Hepatocyte (in vitro differentiated cells): ENCODE results near the gene CHCHD4.

ENCODE experiments used
- EZH2 ChIP-seq: fragments of 200-600 bp; sonication (generic); IDR thresholded peaks from 2 replicates; pipeline ENCODE4 v1.6.1; 2016; ENCODE audit warnings: antibody characterized with exemption, mild to moderate bottlenecking, borderline replicate concordance
- TF ChIP-seq, protein P1 (sequence below): fragments of 200-600 bp; sonication (generic); IDR thresholded peaks from 2 replicates; pipeline ENCODE4 v1.5.1; 2016; ENCODE audit warnings: antibody characterized with exemption, mild to moderate bottlenecking; ENCODE audit not compliant: poor library complexity

GRCh38 chr3:14145236-14145635 is 20.6 kb upstream of the CHCHD4 start:
- TF ChIP-seq, protein P1, sequence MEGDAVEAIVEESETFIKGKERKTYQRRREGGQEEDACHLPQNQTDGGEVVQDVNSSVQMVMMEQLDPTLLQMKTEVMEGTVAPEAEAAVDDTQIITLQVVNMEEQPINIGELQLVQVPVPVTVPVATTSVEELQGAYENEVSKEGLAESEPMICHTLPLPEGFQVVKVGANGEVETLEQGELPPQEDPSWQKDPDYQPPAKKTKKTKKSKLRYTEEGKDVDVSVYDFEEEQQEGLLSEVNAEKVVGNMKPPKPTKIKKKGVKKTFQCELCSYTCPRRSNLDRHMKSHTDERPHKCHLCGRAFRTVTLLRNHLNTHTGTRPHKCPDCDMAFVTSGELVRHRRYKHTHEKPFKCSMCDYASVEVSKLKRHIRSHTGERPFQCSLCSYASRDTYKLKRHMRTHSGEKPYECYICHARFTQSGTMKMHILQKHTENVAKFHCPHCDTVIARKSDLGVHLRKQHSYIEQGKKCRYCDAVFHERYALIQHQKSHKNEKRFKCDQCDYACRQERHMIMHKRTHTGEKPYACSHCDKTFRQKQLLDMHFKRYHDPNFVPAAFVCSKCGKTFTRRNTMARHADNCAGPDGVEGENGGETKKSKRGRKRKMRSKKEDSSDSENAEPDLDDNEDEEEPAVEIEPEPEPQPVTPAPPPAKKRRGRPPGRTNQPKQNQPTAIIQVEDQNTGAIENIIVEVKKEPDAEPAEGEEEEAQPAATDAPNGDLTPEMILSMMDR = no peak
- no peak for TF ChIP-seq EZH2
